GM18502 (cell line): ENCODE data around the gene STAT5A.
"Not testable (repeated sequence)": the region's sequence is repeated elsewhere in the genome, so short reads cannot be mapped to it uniquely, and the experiment has no call there.

Experiments used
- ATAC-seq: cut with Tn5 transposase; IDR thresholded peaks from one replicate; pipeline ENCODE4 v1.9.1; 2021; ENCODE audit warnings: mild to moderate bottlenecking; ENCODE audit not compliant: unreplicated experiment, poor library complexity

The STAT5A gene

GRCh38 chr17:42283241-42284023, 4.9 kb upstream of the STAT5A start:
- no peak for ATAC-seq

- no peak for ATAC-seq
These were observed 4.3 kb upstream of the STAT5A start for GRCh38 chr17:42284024-42284369.

DNA sequence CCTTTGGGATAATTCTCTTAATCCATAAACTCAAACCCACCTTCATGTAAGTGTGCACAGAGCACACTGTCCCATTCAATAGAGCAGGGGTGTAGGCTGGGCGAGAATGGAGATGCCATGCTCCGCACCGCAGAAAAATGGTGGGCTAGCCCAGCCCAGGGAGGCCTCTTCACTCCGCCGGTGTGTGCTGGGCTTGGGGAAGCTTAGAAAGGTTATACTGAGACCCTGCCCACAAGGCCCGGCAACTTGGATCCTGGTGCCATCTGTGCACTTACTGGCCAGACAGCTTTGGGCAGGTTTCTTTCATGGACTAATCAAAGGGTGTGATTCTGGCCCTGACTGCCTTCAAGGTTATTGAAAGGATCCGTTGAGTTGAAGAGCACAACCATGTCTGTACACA, 3.7 kb upstream of the STAT5A start:
- no peak for ATAC-seq

- no peak for ATAC-seq
These were observed 2.8 kb upstream of the STAT5A start for GRCh38 chr17:42285346-42286050.

DNA sequence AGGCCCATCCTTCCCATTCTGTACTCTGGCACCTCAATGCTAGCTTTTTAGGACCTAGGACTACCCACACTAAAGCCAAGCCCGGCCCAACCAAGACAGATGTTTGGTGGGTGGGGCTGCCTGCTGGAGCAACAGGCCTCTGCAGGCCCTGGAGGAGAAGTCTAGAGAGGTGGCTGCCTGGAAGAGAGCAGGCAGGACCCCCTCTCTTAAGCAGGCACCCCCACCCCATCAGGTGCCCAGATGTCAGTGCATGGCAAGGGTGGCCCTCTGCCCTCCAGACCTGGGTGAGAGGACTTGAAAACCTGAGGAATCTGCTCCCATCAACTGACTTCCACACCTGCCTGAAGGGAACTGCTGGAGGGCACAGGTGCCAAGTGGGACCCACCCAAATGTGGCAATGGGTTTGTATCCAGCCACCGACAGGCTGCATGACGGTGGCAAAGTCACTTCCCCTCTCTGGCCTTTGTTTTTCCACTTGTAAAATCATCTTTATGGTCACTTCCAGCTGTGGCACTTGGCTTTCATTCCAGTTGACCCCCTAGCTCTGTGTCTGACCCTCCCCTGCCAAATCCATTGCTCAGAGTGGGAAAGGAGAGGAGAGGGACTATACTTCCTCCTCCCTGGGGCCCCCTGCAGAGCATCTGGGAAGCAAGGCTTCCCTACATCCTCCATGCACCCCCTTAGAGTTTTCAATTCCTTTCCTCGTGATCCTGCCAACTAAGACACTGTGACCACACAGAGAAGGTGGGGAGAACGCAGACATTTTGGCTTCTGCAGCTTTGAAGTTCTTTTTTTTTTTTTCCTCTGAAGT, 1.7 kb upstream of the STAT5A start:
- ATAC-seq: no peak

DNA sequence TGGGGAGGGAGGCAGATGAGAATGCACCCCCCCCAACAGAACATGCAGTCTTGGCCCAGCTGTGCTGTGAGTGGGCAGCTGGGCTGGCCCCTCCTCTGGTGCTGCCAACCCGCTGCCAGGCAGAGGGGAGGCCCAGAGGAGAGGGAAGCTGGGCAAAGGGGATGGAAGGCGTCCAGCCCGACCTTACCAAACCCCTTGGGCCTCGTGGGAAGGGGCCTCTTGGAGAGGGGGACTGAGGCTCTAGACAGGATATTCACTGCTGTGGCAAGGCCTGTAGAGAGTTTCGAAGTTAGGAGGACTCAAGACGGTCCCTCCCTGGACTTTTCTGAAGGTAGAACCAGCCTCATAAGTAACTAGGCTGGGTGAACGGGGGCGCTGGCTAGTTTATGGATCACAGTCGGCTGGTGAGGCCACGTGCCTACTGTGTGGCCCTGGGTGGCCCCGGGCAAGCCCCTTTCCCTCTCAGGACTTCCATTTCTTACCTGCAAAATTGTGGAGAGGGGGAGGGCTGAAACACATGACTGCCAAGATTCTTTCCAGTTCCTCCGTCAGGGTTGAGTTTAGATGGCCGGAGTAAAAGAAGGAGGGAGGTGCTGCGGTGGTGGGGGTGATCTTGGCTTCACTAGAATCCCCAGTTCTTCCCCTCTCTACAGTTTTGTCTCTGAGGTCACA, 857 bp upstream of the STAT5A start:
- peak; percentile 22 for ATAC-seq

DNA sequence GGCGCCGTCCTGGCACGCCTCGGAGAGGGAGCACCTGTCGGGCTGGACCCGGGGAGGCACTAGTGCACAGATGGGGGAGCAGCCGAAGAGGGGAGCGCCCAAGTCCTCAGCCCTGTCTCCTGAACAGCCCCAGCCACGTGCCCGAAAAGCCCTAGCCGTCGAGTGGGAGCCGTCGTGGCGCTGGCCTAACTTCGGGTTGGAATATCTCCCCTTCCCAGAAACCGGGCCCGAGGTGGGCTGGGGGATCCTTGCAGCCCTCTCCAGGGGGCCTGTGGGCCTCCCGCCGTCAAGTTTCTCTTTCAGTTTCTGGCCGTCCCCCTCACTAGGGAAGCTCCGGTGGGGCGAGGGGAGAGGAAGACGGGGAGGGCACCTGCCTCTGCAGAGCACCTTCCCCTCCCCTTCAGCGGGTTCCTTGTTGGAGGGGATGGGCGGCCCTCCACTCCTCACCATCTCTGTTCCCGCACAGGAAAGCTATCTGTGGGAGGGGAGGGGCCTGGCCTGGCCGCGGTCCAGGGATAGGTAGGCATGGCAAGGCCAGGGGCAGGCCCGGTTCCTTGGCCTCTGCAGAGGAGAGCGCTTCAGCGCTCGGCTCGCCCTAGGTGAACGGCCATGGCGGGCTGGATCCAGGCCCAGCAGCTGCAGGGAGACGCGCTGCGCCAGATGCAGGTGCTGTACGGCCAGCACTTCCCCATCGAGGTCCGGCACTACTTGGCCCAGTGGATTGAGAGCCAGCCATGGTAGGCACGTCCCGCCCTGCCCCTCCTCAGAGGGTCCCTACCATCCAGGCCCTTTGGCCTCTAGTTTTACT, 709 bp downstream of the STAT5A start:
- ATAC-seq: peak; percentile 1

DNA sequence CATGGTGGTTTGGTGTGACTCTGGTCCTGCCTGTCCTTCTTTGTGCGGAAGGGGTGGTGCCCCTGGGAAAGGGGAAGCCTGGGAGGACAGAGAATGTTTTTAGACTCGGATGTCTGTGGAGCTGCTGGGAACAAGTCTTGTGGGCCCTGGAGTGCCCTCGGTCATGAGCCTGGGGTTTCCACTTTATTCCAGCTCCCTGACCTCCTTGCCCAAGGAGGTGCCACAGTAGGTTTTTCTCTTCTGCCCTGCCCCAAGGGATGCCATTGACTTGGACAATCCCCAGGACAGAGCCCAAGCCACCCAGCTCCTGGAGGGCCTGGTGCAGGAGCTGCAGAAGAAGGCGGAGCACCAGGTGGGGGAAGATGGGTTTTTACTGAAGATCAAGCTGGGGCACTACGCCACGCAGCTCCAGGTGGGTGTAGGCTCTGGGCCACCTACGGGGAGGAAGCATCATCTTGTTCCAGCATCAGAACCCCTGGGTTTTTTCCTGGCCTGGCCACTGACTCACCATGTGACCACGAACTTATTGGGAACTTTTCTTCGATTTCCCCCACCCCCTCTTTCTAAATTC, 1.4 kb downstream of the STAT5A start:
- ATAC-seq: no peak

DNA sequence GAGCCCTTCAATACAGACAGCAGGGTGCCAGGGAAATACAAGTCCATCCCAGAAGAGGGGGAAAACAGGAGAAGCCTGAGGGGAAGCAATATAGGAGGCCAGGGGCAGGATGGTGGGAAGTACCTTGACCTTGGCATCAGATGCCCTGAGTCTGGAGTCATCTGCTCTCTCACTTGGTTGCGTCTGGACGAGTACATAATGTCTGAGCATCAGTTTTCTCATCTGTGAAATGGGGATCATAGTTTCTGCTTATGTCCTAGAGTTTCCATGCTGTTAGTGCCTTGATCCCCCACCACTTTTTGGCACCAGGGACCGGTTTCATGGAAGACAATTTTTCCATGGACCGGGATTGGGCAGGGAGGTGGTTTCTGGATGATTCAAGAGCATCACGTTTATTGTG, 2.3 kb downstream of the STAT5A start:
- no peak for ATAC-seq

GRCh38 chr17:42291129-42291528, 2.8 kb downstream of the STAT5A start:
- ATAC-seq: no peak

DNA sequence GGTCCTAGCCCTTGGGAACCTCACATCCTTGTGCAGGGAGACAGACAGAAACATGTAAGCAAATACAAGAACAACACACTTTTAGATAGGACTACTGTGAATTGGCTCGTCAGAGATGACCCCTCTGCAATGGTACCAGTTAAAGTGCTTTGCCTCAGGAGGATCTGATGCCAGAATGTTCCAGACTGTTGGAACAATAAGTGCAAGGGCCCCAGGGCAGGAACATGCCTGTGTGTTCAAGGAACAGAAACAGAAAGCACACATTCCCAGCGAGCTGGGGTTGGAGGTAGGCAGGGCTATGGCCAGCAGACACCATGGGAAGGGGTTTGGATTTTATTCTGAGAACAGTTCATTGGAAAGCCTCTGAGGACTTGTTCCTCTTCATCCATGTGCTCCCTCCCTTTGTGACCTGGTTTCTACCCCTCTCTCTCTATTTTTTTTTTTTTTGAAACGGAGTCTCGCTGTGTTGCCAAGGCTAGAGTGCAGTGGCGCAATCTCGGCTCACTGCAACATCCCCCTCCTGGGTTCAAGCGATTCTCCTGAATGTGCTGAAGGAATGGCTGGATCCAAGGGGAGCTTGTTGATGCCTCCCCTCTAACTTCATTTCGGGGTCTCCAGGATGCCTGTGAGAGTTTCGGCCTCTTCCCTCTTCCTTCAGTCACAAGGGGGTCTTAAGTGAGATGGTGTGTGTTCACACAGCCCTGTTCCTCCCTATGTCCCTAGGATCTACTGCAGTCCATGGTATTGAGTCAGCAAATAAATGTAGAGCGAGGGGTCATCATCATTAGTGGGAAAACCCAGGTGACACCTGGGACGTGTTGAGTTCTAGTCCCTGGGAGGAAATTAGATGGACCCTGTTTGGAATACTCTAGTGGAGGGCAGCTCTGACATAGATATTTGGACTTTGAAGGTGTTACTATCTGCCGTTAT, 6.4 kb downstream of the STAT5A start:
- no peak for ATAC-seq

GRCh38 chr17:42296012-42296411, 7.7 kb downstream of the STAT5A start:
- no peak for ATAC-seq

DNA sequence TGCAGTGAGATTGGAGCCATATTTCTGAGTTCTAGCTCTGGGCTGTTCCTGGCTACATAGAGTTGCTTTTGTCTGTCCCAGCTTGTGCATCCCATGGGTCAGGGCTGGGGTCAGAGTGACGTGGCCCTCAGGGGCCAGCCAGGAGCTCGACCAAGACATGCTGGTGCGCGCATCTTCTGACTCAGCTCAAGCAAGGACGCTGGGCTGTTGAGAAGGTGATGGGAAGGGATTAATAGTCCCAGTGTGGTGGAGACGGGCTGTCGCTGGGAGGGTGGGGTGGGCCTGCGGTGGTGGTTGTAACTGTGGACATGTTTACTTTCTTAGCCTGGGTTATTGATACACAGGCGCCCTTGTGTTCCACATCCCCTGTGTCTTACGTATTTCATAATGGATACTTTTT, 9.5 kb downstream of the STAT5A start:
- not testable (repeated sequence) for ATAC-seq

DNA sequence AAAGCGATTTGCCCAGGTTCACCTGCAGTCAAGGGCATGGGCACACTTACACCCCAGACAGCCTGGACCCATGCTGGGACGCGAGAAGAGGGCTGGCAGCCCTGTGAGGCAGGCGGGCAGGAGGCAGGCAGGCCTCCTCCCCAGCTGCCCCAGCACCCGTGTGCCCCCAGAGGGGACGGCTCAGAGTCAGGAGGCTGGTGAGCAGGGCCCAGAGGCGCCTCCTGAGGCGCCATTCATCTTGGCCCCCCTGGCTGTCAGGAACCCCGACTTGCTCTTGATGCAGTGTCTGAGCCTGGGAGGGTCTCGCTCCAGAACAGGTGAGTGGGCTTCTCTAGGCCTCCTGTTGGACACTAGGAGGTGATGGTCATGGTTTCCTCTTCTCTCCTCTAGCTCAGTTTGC, 11.1 kb downstream of the STAT5A start:
- ATAC-seq: not testable (repeated sequence)

- not testable (repeated sequence) for ATAC-seq
These were observed 11.6 kb downstream of the STAT5A start for GRCh38 chr17:42299913-42300312.

- no peak for ATAC-seq
These were observed 12.7 kb downstream of the STAT5A start for GRCh38 chr17:42301022-42301421.

DNA sequence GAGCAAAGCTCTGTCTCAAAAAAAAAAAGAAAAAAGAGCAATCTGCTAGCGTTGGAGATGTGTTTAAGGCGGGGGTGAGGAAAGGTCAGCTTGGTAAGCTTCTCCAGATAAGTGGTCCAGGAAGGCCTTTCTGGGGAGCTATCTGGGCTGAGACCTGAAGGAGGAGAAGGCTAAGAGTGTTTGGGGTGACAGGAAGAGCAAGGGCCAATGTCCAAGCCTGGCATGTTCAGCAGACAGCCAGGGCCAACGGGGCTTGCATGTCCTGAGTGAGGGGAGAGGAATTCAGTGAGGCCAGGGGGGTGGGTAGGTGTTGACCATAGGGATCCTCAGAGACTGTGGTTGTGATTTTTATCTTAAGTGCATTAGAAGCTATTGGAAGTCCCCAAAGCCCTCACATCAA, 15.4 kb downstream of the STAT5A start:
- no peak for ATAC-seq
